GM18868 (cell line): ENCODE measurements around the gene PROM2.

Source experiments
- ATAC-seq: cut with Tn5 transposase; IDR thresholded peaks from one replicate; pipeline ENCODE4 v1.9.1; 2021; ENCODE audit warnings: mild to moderate bottlenecking, moderate library complexity; ENCODE audit not compliant: unreplicated experiment

Gene PROM2

DNA sequence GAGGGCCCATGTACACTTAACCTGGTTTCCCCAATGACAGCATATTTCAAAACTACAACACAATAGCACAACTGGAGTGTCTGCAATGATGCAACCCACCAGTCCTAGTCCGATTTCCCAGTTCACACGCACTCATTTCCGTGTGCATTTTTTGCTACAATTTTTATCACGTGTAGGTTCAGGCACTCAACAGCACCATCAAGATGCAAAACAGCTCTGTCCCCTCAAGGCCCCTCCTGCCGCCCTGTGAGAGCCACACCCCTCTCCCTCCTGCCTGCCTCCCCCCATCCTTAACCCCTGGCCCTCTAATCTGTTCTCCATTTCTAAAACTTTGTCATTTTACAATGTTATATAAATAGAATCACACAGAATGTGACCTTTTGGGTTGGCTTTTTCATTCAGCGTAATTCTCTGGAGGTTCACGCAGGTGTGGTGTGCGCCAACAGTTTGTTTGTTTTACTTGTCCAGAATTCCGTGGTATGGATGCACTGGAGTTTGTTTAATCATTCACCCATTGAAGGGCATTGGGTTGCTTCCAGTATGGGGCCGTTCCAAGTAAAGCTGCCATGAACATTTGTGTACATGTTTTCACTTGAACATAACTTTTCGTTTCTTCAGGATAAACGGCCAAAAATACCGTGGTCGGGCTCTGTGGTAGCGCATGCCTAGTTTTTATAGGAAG is 31.3 kb downstream of the PROM2 start:
- no peak for ATAC-seq

DNA sequence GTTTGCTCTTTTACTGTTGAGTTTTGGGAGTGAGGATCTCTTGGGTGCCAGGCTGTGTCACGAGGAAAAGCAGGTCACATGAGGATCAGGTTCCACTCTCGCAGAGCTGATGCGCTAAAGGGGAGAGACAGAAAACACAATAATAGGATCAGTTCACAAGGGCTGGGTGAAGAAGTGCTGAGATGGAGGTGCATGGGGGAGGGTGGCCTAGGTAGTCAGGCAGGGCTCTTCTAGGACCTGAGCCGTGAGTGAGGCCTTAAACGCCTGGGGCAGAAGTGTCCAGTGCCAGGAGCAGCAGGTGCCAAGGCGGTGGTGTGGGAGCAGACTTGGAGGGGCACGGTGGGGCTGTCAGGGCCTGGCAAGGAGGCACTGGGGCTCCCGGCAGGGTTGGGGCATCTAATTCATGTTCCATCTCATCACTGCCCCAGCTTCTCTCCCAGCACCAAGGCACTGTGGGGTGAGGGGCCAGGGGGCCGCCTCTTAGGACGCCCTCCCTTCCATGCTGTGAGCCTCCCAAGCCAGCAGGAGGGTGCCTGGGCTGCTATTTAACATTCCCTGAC is 32.2 kb downstream of the PROM2 start:
- ATAC-seq, result no peak

DNA sequence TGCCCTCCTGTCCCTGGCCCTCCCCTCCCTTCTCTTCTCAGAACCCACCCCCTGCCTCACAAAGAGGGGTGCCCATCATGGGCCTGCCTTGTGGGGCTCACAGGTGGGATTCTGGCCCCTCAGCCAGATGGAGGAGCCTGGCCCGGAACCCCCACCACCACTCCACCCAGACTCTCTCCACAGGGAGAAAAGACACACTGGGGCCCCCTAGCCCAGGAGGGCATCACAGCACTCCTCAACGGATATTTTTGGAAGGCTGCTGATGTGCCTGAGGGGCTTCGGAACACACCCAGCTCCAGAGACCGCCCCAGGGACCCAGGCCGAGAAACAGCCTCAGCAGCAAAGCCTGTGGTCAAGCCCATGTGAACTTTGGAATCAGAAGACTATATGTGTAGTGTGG is 32.8 kb downstream of the PROM2 start:
- ATAC-seq, result no peak

DNA sequence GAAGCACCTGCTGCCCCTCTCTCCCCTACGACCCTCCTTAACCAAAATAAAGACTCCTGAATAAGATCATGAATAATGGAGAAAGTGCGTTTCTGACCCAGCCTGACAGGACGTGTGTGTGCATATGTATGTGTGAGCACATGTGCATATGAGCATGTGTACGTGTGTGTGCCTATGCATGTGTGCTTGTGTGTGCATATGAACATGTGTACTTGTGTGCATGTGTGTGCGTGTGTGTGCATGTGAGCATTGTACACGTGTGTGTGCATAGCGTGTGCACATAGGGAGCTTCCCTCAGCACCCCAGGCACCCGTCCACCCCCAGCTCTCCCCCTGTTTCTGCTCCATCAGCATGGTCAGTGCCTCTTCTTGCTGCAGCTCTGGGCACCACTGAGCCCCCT is 33.6 kb downstream of the PROM2 start:
- ATAC-seq, result no peak

DNA sequence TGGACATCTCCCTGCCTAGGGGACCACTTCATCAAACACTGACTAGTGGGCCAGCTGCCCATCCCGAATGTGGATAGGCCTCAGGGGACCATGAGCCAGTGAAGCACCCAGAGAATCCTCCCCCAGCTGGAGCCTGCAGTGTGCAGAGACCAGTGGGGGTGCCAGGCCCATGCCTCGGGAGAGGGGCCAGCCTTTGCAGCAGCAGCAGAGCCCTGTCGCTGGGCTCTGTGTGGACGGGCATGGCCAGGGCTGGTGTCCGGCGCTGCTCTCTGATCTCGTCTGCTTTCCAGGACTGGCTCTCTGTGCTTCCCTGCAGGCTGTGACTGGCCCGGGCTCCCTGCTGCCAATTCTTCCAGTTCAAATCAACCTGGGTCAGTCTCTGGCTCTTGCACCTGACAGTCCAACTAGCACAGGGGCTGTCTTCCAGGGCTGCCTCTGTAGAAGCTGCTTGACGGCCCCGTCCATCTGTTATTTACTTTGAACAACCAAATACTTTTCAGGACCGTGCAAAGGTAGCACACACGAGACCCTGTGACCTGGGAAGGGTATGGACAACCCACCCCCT is 34.3 kb downstream of the PROM2 start:
- ATAC-seq, result no peak

DNA sequence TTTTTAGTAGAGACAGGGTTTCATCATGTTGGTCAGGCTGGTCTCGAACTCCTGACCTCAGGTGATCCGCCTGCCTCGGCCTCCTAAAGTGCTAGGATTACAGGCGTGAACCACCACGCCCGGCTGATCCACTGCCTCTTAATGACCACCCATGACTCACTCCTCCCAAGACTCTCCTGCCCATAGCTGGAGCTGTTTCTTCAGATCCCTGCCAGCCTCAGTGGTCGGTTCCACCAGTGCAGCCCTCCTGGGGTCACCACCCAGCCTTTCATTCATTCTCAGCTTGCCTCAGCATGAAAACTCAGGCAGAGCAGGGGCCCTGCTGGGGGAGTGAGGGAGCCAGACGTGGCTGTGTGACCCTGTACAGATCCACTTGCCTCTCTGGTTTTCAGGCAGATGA is 35.4 kb downstream of the PROM2 start:
- no peak for ATAC-seq

DNA sequence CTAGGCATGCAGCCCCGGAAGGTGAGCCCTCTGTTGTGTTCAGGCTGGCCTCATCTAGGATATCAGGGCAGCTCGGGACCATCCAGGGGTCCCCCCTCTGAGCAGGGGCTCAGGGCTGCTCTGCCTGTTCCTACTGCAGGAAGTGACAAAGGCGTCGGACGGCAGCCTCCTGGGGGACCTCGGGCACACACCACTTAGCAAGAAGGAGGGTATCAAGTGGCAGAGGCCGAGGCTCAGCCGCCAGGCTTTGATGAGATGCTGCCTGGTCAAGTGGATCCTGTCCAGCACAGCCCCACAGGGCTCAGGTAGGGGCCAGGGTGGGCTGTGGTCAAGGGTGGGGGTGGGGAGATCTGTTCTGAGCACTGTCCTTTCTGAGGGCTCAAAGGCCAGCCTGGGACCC is 36.0 kb downstream of the PROM2 start:
- no peak for ATAC-seq

DNA sequence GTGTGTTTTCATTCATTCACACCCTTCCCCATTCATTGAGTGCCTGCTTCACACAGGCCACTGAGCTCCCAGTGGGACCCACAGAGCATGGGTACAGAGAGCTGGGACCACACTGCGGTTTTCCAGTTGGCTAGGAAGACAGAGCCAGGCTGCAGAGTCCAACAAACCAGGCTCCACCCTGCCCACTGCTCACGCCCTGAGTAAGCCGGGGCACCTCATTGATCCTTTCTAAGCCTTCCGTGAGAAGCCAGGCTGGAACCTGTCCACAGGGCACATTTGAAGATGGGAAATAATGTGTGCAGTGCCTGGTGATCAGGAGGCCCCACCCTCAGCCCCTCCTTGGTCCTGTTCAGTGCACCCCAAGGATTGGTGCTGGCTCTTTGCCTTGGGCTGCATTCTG is 36.4 kb downstream of the PROM2 start:
- ATAC-seq, result no peak

DNA sequence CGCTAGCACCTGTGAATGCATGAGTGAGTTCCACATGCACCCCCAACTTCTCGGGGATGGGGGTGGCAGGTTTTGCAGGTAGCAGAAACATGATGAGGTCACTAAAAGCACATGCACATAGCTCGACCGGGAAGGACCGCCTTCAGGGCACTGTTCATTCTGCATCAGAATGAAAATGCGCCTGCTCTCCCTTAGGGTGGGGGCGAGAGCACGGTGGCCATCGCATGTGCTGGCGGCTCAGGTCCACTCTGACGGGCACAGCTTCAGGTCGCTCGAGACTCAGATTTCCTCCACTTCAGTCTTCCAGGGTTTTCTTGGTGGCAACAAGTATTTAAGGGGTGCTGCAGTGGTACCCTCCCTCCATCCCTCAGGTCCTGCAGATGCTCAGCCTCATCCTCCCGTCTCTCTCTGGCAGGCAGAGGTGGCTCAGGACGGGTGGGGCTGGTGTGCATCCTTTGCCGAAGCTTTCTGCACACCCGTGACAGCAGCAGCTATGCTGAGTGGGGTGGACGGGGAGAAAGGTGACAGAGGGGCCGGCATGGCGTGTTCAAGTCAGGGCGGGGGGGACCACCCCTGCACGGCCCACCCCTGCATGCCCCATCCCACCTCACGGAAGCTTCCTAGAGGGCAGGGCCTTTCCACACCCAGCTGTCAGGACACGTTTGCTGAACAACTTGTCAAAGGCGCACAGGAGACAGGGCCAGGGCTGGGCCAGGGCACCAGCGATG is 37.7 kb downstream of the PROM2 start:
- no peak for ATAC-seq

DNA sequence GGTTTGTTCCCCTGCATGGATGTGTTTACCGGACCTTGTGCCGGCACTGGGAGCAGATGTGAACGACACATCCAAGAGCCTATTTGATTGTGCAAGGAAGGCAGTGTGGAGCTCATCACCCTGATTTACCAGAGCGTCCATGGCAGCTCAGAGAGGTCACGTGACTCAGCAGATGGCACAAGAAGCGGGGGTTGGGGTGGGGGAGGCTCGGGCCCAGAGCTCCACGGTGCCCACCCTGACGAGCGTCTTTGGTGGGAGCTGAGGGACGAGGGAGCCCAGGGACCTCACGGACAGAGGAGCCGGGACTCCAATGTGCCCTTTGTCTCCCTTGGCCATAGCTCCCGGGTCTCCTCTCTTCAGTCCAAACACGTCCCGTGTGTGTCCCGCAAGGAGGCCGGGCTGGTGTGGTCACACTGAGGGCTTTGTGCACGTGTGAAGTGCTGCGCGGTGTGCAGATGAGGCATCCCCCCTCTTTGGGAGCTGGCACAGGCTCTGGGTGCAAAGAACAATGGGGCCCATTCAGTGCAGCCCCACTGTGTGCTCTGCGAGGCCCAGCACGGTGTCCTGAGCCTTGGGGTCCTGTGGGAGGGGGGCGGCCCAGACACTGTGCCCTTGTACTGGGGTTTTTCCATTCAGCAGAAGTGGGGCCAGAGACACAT is 38.4 kb downstream of the PROM2 start:
- ATAC-seq, result no peak

DNA sequence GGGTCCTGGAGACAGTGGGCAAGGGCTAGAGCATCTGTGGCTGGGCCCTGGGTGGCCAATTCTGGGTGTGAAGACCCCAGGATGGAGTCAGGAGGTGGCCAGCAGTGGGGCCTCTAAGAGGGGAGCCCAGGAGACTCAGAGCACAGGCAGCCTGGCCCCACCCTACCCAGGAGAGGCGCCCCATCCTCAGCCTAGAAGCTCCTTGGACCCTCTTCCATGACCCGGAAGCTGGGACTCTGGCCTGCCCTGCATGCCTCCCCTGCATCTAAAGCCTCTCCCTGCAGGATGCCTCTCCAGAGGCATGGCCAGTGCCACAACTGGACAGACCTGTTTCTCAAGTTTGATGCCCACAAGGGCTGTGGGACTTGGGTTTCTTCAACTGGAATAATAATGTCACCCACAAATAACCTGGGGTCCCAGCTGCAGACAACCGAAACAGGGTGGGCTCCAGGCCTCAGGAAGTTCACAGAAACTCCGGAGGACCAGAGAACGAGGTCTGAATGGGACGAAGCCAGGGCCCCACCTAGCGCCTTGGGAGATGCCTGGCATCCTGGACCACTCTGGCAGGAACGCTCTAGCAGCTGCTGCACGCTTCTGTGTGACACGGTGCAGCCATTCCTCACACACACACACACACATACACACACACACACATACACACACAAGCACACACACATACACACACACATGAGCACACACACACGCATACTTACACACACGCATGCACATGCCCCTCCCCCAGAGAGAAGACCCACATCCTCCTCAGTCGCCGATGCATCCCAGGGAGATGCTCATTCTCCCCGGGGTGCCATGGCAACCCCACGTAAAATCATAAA is 39.3 kb downstream of the PROM2 start:
- no peak for ATAC-seq

DNA sequence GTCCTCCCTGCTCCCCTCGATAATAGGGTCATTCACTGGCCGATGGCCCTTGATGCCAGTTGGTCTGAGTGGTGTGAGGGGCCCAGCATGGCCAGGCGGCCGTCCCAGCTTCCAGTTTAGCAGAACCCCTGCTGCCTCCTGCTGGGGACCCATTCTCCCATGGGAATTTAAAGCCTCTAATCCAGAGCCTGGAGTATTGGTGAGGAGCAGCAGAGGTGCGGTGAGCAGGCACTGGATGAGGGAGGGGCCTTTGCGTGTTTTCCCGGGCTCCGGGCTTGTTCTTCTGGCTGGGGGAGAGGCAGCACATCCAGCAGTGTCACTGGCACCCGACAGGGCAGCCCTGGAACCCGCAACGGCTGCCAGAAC is 40.3 kb downstream of the PROM2 start:
- no peak for ATAC-seq

DNA sequence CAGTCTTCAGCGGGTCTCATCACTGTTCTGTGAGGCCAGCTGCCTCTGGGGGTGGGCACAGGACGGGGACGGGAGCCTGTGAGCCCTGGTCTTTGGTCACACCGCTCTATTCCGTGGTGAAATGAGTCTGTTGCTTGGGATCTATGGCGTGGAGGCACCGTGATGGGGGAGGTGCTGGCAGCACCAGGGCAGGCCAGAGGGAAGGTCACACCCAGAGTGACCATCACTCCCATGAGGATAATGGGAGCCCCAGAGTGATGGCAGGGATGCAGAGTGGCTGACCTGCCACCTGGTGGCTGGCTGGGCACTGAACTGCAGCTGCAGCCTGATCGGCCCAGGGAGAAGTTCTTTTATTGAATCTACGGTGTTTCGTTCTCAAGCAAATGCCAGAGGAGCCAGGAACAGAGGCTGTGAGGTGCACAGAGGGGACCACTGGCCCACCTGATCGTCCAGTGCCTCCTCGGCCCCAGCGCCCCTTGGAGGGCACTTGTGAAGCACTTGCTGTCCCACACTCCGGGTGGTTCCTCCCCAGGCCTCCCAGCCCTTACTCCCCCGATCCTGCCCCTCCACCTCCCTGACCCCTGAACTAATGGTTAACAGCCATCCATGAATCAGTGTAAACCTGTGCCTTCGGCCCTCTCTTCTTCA is 40.8 kb downstream of the PROM2 start:
- ATAC-seq, result no peak

DNA sequence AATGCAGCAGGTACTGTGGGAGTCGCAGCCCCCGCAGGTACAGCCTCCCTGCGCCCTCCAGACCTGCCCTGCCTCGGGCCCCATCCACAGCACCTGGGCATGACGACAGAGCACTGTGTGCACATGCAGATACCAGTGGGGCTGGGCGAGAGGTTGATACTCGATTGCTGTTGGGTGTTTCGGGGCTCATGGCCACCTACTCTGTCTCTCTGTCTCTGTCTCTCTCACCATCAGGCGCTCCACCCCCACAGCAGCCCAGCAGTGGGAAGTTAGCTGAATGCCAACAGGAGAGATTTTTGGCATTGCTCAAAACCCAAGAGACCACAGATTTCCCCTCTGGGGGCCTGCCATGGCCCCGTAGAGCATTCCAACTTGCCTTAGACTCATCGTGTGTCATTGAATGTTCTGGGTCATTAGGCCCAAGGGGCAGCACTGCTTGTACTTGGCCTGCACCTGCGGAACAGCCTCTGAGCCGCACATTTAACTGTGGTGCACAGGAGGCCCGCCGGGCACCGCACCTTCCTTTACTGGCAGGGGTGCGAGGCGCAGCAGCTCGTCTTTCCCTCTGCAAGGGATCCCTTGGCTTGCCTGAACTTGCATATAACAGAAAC is 41.7 kb downstream of the PROM2 start:
- no peak for ATAC-seq

DNA sequence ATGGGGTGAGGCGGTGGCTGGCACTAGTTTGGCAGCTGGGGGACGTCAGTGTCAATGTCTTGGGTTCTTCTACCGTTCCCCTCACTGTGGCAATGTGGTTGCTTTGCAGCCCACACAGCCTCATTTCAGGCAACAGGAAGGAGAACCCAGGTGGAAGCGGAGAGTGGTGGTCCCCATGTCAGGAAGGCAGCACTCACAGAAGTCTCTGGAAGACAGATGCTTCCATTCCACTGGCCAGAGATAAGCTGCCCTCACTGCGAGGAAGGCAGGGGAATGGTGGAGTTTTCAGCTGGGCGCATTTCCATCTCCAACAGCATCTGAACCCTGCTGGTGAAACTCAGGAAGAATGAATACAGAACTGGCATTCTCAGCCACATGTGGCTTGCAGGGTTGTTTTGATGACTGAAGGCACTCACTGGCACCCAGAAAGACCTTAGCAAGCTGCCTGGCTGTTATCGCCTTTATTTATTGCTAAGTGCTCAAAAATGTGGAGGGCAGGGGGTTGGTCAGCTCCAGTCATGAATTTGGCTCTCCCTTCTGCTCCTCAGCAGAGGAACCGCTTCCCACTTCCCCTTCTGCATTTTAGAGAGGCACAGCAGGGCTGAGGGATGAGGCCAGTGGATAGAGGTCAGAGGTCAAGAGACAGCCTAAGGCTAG is 42.3 kb downstream of the PROM2 start:
- no peak for ATAC-seq

DNA sequence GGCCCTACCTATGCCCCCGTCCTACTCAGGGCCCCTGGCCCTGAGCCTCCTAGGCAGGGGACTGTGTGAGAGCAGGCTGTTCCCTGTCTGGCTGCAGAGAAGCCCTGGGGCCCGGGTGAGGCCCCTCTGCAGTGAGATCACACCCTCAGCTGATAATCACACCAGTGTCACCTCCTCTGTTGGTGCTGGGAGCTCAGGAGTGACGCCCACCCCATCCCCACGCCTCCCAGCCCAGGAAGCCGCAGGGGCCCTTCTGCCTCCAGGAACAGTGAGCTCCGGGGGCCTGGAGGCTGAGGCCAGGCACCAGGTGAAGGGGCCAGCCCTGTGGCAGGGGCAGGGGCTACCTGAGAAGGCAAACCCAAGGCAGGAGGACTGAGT is 42.9 kb downstream of the PROM2 start:
- no peak for ATAC-seq

DNA sequence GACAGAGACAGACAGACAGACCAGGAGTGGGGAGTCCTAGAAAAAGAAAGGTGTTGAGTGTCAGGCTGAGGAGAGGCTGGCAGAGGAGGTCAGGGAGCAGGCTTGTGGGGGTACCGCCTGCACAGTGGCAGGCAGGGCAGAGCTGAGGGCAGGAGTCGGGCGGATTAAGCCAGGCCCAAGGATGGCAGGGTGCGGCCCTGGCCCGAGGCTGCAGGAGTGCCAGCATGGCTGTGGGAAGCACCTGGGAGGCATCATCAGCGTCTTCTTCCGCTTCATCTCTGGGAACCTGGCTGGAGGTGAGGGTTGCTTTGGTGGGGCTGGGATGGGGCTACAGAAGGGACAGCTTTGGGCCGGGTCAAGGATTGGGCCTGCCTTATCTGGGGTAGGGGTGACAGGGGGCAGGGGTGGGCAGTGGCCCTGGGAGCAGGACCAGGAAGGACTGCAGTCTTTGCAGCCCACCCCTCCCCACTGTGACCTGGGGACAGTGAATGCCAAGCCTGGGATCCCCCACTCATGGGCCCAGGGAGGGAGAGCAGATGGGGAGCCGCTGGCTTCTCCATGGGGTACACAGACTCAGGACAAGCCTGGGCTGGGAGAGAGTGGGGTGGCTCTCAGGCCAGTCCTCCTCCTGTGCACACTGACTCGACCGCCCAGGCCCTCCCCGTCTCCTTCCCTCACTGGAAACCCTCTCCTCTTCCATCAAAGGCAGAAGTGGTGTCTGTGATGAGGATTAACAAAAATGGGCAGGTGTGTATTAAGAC is 43.6 kb downstream of the PROM2 start:
- ATAC-seq, result no peak

DNA sequence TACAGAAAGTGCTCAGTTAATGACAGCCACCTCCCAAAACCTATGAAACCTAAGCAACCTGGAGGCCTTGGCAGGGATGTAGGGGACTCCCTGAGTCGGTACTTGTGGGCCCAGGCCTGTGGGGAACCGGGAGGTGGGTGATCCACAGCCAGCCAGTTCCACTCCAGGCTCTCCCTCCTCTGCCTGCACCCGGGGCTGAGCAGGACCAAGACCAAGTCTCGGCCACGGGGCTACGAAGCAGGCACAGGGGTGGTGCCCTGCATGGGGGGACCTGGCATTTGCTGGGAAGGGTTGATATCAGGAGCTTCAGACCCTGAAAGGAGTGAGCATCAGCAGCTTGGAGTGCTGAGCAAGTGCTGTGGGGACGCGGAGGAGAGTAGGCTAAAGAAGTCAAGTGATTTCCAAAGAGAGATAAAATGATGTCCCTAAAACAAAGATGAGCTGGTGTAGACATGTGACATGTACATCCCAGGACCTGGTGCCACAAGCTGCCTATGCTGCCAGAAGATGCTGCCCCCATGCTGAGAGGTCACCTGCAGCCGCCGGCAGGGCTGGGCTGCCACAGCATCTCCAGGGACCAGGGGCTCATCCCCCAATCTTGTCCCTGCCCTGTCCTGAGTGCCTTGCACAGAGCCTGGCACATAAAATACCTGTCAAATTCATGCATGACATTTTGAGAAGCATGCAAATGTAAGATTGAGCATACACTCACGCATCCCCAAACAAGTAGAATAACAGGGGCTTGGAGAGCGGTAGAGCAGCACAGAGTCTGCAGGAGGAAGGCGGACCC is 44.4 kb downstream of the PROM2 start:
- no peak for ATAC-seq
